Measurements from ENCODE around the gene ISOC2. TPM values are rescaled to one million over a fixed set of nuclear protein-coding genes. Genes with fewer than 3 reads are reported as not detected.

ISOC2 gene
- total RNA-seq (ENCODE audit: low replicate concordance), result 14.8 and 34.4 TPM in 2 replicates

GRCh38 chr19:55461259-55461973 is at the start of gene ISOC2:
Gene ISOC2, minus strand, starts transcription at chr19:55461642. Its CDS starts 5,156 bp downstream, at chr19:55456486.
- Histone ChIP-seq H3F3A (ENCODE audit: low read depth) (peaks cover 31% of the 10 kb centered on the region), H3K27me3 (no peaks in the 10 kb centered on the region), H3K4me2 (peak within 1 kb of the TSS; percentile 71), H3K27ac (peak within 1 kb of the TSS; percentile 67), H3K9me3 (ENCODE audit: low read depth) (no peaks in the 10 kb centered on the region), H3K79me2 (ENCODE audit: low read depth) (no peaks in the 10 kb centered on the region), H2AFZ (replicated peaks) (peak within 1 kb of the TSS; percentile 41), H3K4me3 (peak within 1 kb of the TSS; percentile 55), H3K4me1 (peaks cover 23% of the 10 kb centered on the region), H4K20me1 (ENCODE audit: low read depth) (no peaks in the 10 kb centered on the region), H3K9ac (no peak within 1 kb of the TSS), H3K36me3 (no peaks in the 10 kb centered on the region)
- peak; percentile 100 for DNase-seq (ENCODE audit: low spot score)
- Mint-ChIP-seq H3K36me3 (no peaks in the 10 kb centered on the region), H3K9me3 (no peaks in the 10 kb centered on the region), H3K4me1 (peaks cover 40% of the 10 kb centered on the region), H3K27ac (no peak within 1 kb of the TSS), H3K4me3 (peak within 1 kb of the TSS; percentile 87), H3K27me3 (ENCODE audit: insufficient read depth, low read depth) (peaks cover 4% of the 10 kb centered on the region)
- TF ChIP-seq CTCF (IDR thresholded peaks at IDR 0.05) (no peak), EZH2phosphoT487 (IDR thresholded peaks at IDR 0.05) (no peak), EZH2 (IDR thresholded peaks at IDR 0.05) (no peak)

GRCh38 chr19:55508120-55508519 is 46.7 kb upstream of the ISOC2 start:
- Histone ChIP-seq H4K20me1 (ENCODE audit: low read depth) (no peaks in the 10 kb centered on the region), H3K27ac (no peak overlapping the region), H3K79me2 (ENCODE audit: low read depth) (no peaks in the 10 kb centered on the region), H3F3A (ENCODE audit: low read depth) (no peaks in the 10 kb centered on the region), H3K36me3 (no peaks in the 10 kb centered on the region), H2AFZ (replicated peaks) (no peak overlapping the region), H3K9ac (no peak overlapping the region), H3K27me3 (peaks cover 21% of the 10 kb centered on the region), H3K4me1 (no peaks in the 10 kb centered on the region), H3K4me2 (no peak overlapping the region), H3K9me3 (ENCODE audit: low read depth) (no peaks in the 10 kb centered on the region), H3K4me3 (no peak overlapping the region)
- TF ChIP-seq EZH2 (IDR thresholded peaks at IDR 0.05), result no peak
- no peak for TF ChIP-seq EZH2phosphoT487 (IDR thresholded peaks at IDR 0.05)
- no peak for TF ChIP-seq CTCF (IDR thresholded peaks at IDR 0.05)
- no peak overlapping the region for H3K27ac Mint-ChIP-seq
- H3K27me3 Mint-ChIP-seq (ENCODE audit: insufficient read depth, low read depth), result peaks cover 14% of the 10 kb centered on the region
- peaks cover 3% of the 10 kb centered on the region for H3K36me3 Mint-ChIP-seq
- peaks cover 7% of the 10 kb centered on the region for H3K4me1 Mint-ChIP-seq
- peak overlapping the region; percentile 56 for H3K4me3 Mint-ChIP-seq
- no peak for DNase-seq (ENCODE audit: low spot score)
- H3K9me3 Mint-ChIP-seq, result peaks cover 5% of the 10 kb centered on the region

- peaks cover 7% of the 10 kb centered on the region for H3K4me1 Mint-ChIP-seq
- H3K27ac Mint-ChIP-seq, result no peak overlapping the region
- H3K36me3 ChIP-seq, result no peaks in the 10 kb centered on the region
- peaks cover 14% of the 10 kb centered on the region for H3K9me3 Mint-ChIP-seq
- H3K9me3 ChIP-seq (ENCODE audit: low read depth), result no peaks in the 10 kb centered on the region
- TF ChIP-seq EZH2 (IDR thresholded peaks at IDR 0.05), result no peak
- TF ChIP-seq CTCF (IDR thresholded peaks at IDR 0.05), result no peak
- no peak for TF ChIP-seq EZH2phosphoT487 (IDR thresholded peaks at IDR 0.05)
- no peaks in the 10 kb centered on the region for H3K4me1 ChIP-seq
- no peak overlapping the region for H3K4me2 ChIP-seq
- no peak for DNase-seq (ENCODE audit: low spot score)
- H4K20me1 ChIP-seq (ENCODE audit: low read depth), result no peaks in the 10 kb centered on the region
- H3F3A ChIP-seq (ENCODE audit: low read depth), result no peaks in the 10 kb centered on the region
- H3K36me3 Mint-ChIP-seq, result peaks cover 9% of the 10 kb centered on the region
- no peak overlapping the region for H2AFZ ChIP-seq (replicated peaks)
- no peak overlapping the region for H3K9ac ChIP-seq
- peaks cover 35% of the 10 kb centered on the region for H3K27me3 ChIP-seq
- H3K79me2 ChIP-seq (ENCODE audit: low read depth), result no peaks in the 10 kb centered on the region
- H3K4me3 Mint-ChIP-seq, result no peak overlapping the region
- no peak overlapping the region for H3K27ac ChIP-seq
- H3K4me3 ChIP-seq, result no peak overlapping the region
- H3K27me3 Mint-ChIP-seq (ENCODE audit: insufficient read depth, low read depth), result peaks cover 12% of the 10 kb centered on the region
Measured at GRCh38 chr19:55504981-55505380, 43.5 kb upstream of the ISOC2 start.
